ENCODE results near the gene MYO7B.
A peak's percentile ranks its signal among the peaks of the same experiment; 100 is the strongest.

The MYO7B gene

GRCh38 chr2:127591221-127591923 is 55.9 kb downstream of the MYO7B start:
- peak in 1 of 2 experiments; percentile 51 for DNase-seq

- no peak for DNase-seq
Observed at GRCh38 chr2:127592761-127593227, 57.3 kb downstream of the MYO7B start.

- no peak for DNase-seq
Observed at GRCh38 chr2:127593228-127594115, 58.0 kb downstream of the MYO7B start.

GRCh38 chr2:127594116-127594591 is 58.7 kb downstream of the MYO7B start:
- DNase-seq: no peak

GRCh38 chr2:127596311-127597045 is 61.0 kb downstream of the MYO7B start:
- DNase-seq: no peak

GRCh38 chr2:127597046-127597983 is 61.8 kb downstream of the MYO7B start:
- no peak for DNase-seq

GRCh38 chr2:127597984-127598380 is 62.5 kb downstream of the MYO7B start:
- DNase-seq: no peak

GRCh38 chr2:127598711-127599110 is 63.2 kb downstream of the MYO7B start:
- DNase-seq: no peak

- no peak for DNase-seq
Observed at GRCh38 chr2:127599211-127599610, 63.7 kb downstream of the MYO7B start.

- DNase-seq: no peak
Observed at GRCh38 chr2:127604986-127605385, 69.5 kb downstream of the MYO7B start.

GRCh38 chr2:127605691-127606263 is 70.3 kb downstream of the MYO7B start:
- DNase-seq: no peak

GRCh38 chr2:127606625-127607398 is 71.3 kb downstream of the MYO7B start:
- DNase-seq: no peak

- no peak for DNase-seq
Observed at GRCh38 chr2:127607399-127607908, 72.0 kb downstream of the MYO7B start.

- DNase-seq: no peak
Observed at GRCh38 chr2:127608061-127609030, 72.9 kb downstream of the MYO7B start.

- DNase-seq: no peak
Observed at GRCh38 chr2:127609031-127609751, 73.7 kb downstream of the MYO7B start.

- DNase-seq: no peak
Observed at GRCh38 chr2:127609818-127610217, 74.3 kb downstream of the MYO7B start.

GRCh38 chr2:127610561-127610960 is 75.1 kb downstream of the MYO7B start:
- DNase-seq: no peak

- no peak for DNase-seq
Observed at GRCh38 chr2:127611076-127611925, 75.8 kb downstream of the MYO7B start.
